GM21576 (cell line): ENCODE data around the gene SOWAHD.
"Not testable (repeated sequence)": the region's sequence is repeated elsewhere in the genome, so short reads cannot be mapped to it uniquely, and the experiment has no call there.

ENCODE experiments used
- ATAC-seq: cut with Tn5 transposase; IDR thresholded peaks from one replicate; pipeline ENCODE4 v1.9.1; 2021; ENCODE audit warnings: mild to moderate bottlenecking, moderate library complexity; ENCODE audit not compliant: unreplicated experiment

The SOWAHD gene

GRCh38 chrX:119758731-119759247 is 401 bp downstream of the SOWAHD start:
- no peak for ATAC-seq

GRCh38 chrX:119759248-119759766 is 919 bp downstream of the SOWAHD start:
- no peak for ATAC-seq

- ATAC-seq = no peak
These were observed 1.9 kb downstream of the SOWAHD start for GRCh38 chrX:119760026-119760877.

- no peak for ATAC-seq
These were observed 4.3 kb downstream of the SOWAHD start for GRCh38 chrX:119762718-119763117.

GRCh38 chrX:119763181-119763580 is 4.8 kb downstream of the SOWAHD start:
- no peak for ATAC-seq

- ATAC-seq = no peak
These were observed 5.5 kb downstream of the SOWAHD start for GRCh38 chrX:119763836-119764387.

- not testable (repeated sequence) for ATAC-seq
These were observed 10.0 kb downstream of the SOWAHD start for GRCh38 chrX:119768436-119768835.

- ATAC-seq = not testable (repeated sequence)
These were observed 11.0 kb downstream of the SOWAHD start for GRCh38 chrX:119769388-119769787.

GRCh38 chrX:119775517-119776238 is 17.3 kb downstream of the SOWAHD start:
- ATAC-seq = no peak

- ATAC-seq = no peak
These were observed 20.4 kb downstream of the SOWAHD start for GRCh38 chrX:119778829-119779228.

- no peak for ATAC-seq
These were observed 24.6 kb downstream of the SOWAHD start for GRCh38 chrX:119783026-119783425.

GRCh38 chrX:119784747-119785446 is 26.5 kb downstream of the SOWAHD start:
- no peak for ATAC-seq

GRCh38 chrX:119790977-119791436 is 32.6 kb downstream of the SOWAHD start:
- peak; percentile 11 for ATAC-seq

GRCh38 chrX:119791437-119792231 is 33.2 kb downstream of the SOWAHD start, which contains the start of gene RPL39:
Gene RPL39, minus strand, starts transcription at chrX:119791630. Its CDS starts 54 bp downstream, at chrX:119791576.
- peak; percentile 85 for ATAC-seq

- no peak for ATAC-seq
These were observed 43.1 kb downstream of the SOWAHD start for GRCh38 chrX:119801253-119802221.

- ATAC-seq = no peak
These were observed 44.2 kb downstream of the SOWAHD start for GRCh38 chrX:119802546-119802945.

GRCh38 chrX:119808461-119808860 is 50.1 kb downstream of the SOWAHD start:
- ATAC-seq = not testable (repeated sequence)

GRCh38 chrX:119809185-119809666 is 50.8 kb downstream of the SOWAHD start:
- ATAC-seq = no peak
